ENCODE results near the gene CTNNA1.

The CTNNA1 gene

GRCh38 chr5:138792195-138792790, 39.1 kb downstream of the CTNNA1 start:
- Histone ChIP-seq H3K27me3 (no peaks in the 10 kb centered on the region), H3K36me3 (no peaks in the 10 kb centered on the region), H3K27ac (no peak overlapping the region), H3K4me1 (ENCODE audit: control insufficient read depth in 1 of 2, insufficient read depth in 1 of 2, low read depth in 1 of 2, low read length in 1 of 2) (no peaks in the 10 kb centered on the region), H3K4me3 (ENCODE audit: low read depth in 1 of 2, low read length in 1 of 2) (no peak overlapping the region), H3K9me3 (no peaks in the 10 kb centered on the region)
- TF ChIP-seq CTCF (IDR thresholded peaks at IDR 0.05) = no peak

GRCh38 chr5:138793575-138793974, 40.4 kb downstream of the CTNNA1 start:
- Histone ChIP-seq H3K4me3 (ENCODE audit: low read depth in 1 of 2, low read length in 1 of 2) (no peak overlapping the region), H3K27ac (no peak overlapping the region), H3K36me3 (no peaks in the 10 kb centered on the region), H3K27me3 (no peaks in the 10 kb centered on the region), H3K9me3 (no peaks in the 10 kb centered on the region), H3K4me1 (ENCODE audit: control insufficient read depth in 1 of 2, insufficient read depth in 1 of 2, low read depth in 1 of 2, low read length in 1 of 2) (no peaks in the 10 kb centered on the region)
- TF ChIP-seq CTCF (IDR thresholded peaks at IDR 0.05) = no peak

- Histone ChIP-seq H3K4me3 (ENCODE audit: low read depth in 1 of 2, low read length in 1 of 2) (no peak overlapping the region), H3K27ac (no peak overlapping the region), H3K36me3 (no peaks in the 10 kb centered on the region), H3K27me3 (no peaks in the 10 kb centered on the region), H3K4me1 (ENCODE audit: control insufficient read depth in 1 of 2, insufficient read depth in 1 of 2, low read depth in 1 of 2, low read length in 1 of 2) (peaks cover 0 to 4% of the 10 kb centered on the region in 2 experiments), H3K9me3 (no peaks in the 10 kb centered on the region)
- TF ChIP-seq CTCF (IDR thresholded peaks at IDR 0.05) = no peak
These were observed 50.1 kb downstream of the CTNNA1 start for GRCh38 chr5:138803285-138803684.

- Histone ChIP-seq H3K4me3 (ENCODE audit: low read depth in 1 of 2, low read length in 1 of 2) (no peak overlapping the region), H3K36me3 (no peaks in the 10 kb centered on the region), H3K9me3 (no peaks in the 10 kb centered on the region), H3K4me1 (ENCODE audit: control insufficient read depth in 1 of 2, insufficient read depth in 1 of 2, low read depth in 1 of 2, low read length in 1 of 2) (peaks cover 0 to 4% of the 10 kb centered on the region in 2 experiments), H3K27me3 (no peaks in the 10 kb centered on the region), H3K27ac (no peak overlapping the region)
- TF ChIP-seq CTCF (IDR thresholded peaks at IDR 0.05) = no peak
These were observed 50.7 kb downstream of the CTNNA1 start for GRCh38 chr5:138803935-138804334.

- Histone ChIP-seq H3K27me3 (no peaks in the 10 kb centered on the region), H3K36me3 (no peaks in the 10 kb centered on the region), H3K4me1 (ENCODE audit: control insufficient read depth in 1 of 2, insufficient read depth in 1 of 2, low read depth in 1 of 2, low read length in 1 of 2) (peaks cover 0 to 4% of the 10 kb centered on the region in 2 experiments), H3K9me3 (no peaks in the 10 kb centered on the region), H3K4me3 (ENCODE audit: low read depth in 1 of 2, low read length in 1 of 2) (no peak overlapping the region), H3K27ac (no peak overlapping the region)
- no peak for TF ChIP-seq CTCF (IDR thresholded peaks at IDR 0.05)
These were observed 51.9 kb downstream of the CTNNA1 start for GRCh38 chr5:138805096-138805495.
